ENCODE results near the gene RIN3.

- TF ChIP-seq FOXK2 (IDR thresholded peaks at IDR 0.05) (no peak), BHLHE40 (IDR thresholded peaks at IDR 0.05; ENCODE audit: borderline replicate concordance) (no peak), FOXM1 (IDR thresholded peaks at IDR 0.05; ENCODE audit: borderline replicate concordance) (no peak), SP1 (IDR thresholded peaks at IDR 0.05) (no peak)
- TF ChIP-seq, protein P1, sequence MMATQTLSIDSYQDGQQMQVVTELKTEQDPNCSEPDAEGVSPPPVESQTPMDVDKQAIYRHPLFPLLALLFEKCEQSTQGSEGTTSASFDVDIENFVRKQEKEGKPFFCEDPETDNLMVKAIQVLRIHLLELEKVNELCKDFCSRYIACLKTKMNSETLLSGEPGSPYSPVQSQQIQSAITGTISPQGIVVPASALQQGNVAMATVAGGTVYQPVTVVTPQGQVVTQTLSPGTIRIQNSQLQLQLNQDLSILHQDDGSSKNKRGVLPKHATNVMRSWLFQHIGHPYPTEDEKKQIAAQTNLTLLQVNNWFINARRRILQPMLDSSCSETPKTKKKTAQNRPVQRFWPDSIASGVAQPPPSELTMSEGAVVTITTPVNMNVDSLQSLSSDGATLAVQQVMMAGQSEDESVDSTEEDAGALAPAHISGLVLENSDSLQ (IDR thresholded peaks at IDR 0.05) = no peak
These were observed 69.3 kb downstream of the RIN3 start for GRCh38 chr14:92582706-92583452.
